MCF 10A (cell line): ENCODE results near the gene PPFIBP1. TPM values are rescaled to one million over a fixed set of nuclear protein-coding genes. Genes with fewer than 3 reads are reported as not detected.

ENCODE experiments used
- BruUV-seq: library from RNA; stranded (reverse); fragments of 400-500 nt; replicated peaks from 2 replicates; lab custom pipeline; 2021; lab: Mats Ljungman, UMichigan
- CTCF ChIA-PET: fragments of 300-600 bp; sonication (Branson Sonifier 250); formaldehyde crosslinking; extraction: SDS; loops from one replicate; lab custom pipeline; 2021; ENCODE audit warnings: antibody characterized with exemption, inconsistent platforms; lab: Yijun Ruan, JAX
- POLR2A ChIA-PET: fragments of 300-600, 350-650 bp; sonication (Branson Sonifier 250); formaldehyde crosslinking; extraction: SDS; loops from one replicate; lab custom pipeline; 2020; ENCODE audit warnings: antibody characterized with exemption, inconsistent platforms; lab: Yijun Ruan, JAX
- DNase-seq: peaks from one replicate; pipeline ENCODE4 v3.0.0-alpha.2; 2018; ENCODE audit not compliant: unreplicated experiment
- H3K27ac Mint-ChIP-seq: one replicate; pipeline ENCODE4 v1.8.0; 2022; ENCODE audit warnings: mild to moderate bottlenecking, low read depth, mixed read lengths; ENCODE audit not compliant: unreplicated experiment
- H3K27me3 Mint-ChIP-seq: one replicate; pipeline ENCODE4 v1.8.0; 2022; ENCODE audit warnings: mixed read lengths; ENCODE audit not compliant: insufficient read depth, unreplicated experiment
- H3K36me3 Mint-ChIP-seq: one replicate; pipeline ENCODE4 v1.8.0; 2022; ENCODE audit warnings: mild to moderate bottlenecking, moderate library complexity, mixed read lengths; ENCODE audit not compliant: insufficient read depth, unreplicated experiment
- H3K4me1 Mint-ChIP-seq: one replicate; pipeline ENCODE4 v1.8.0; 2022; ENCODE audit warnings: mixed read lengths; ENCODE audit not compliant: insufficient read depth, unreplicated experiment
- H3K4me3 Mint-ChIP-seq: one replicate; pipeline ENCODE4 v1.8.0; 2022; ENCODE audit warnings: mild to moderate bottlenecking, moderate library complexity, mixed read lengths; ENCODE audit not compliant: unreplicated experiment
- H3K9me3 Mint-ChIP-seq: one replicate; pipeline ENCODE4 v1.8.0; 2022; ENCODE audit warnings: mixed read lengths; ENCODE audit not compliant: unreplicated experiment
- CTCF ChIP-seq: fragments of 200-600 bp; IDR thresholded peaks from one replicate; pipeline ENCODE4 v1.8.0; 2022; ENCODE audit warnings: antibody characterized with exemption, mild to moderate bottlenecking; ENCODE audit not compliant: unreplicated experiment
- intact Hi-C: fragments of 100-400 bp; cut with micrococcal nuclease; formaldehyde crosslinking; loops from 2 replicates; pipeline ENCODE4 v1.14.1; 2022
- total RNA-seq: library from RNA; stranded (reverse); gene quantifications from 2 replicates; pipeline ENCODE4 v1.2.3, GENCODE V29; 2022

The PPFIBP1 gene
- total RNA-seq, 1 experiment from 2014 or later: 82.6 TPM

- Mint-ChIP-seq H3K27me3 (no peaks in the 10 kb centered on the region), H3K9me3 (no peaks in the 10 kb centered on the region), H3K36me3 (peaks cover 68% of the 10 kb centered on the region), H3K27ac (no peak overlapping the region), H3K4me1 (no peaks in the 10 kb centered on the region), H3K4me3 (no peak overlapping the region)
- intact Hi-C loops: no loop called here
- CTCF ChIA-PET: interaction anchor here (1.1 to 2.2 kb wide), 3 partner anchors 9 to 30 kb away, joined by 3 to 6 read pairs (median 5); no protein-coding TSS in a partner anchor
- POLR2A ChIA-PET: interaction anchor here (0.6 kb wide), 1 partner anchor 736 kb away, joined by 4 read pairs; no protein-coding TSS in a partner anchor
- DNase-seq: no peak
- TF ChIP-seq CTCF: no peak
- no TSS peak for BruUV-seq
Measured at GRCh38 chr12:27672643-27673042, 148.6 kb downstream of the PPFIBP1 start.

GRCh38 chr12:27673101-27673718 lies 149.2 kb downstream of the PPFIBP1 start:
- Mint-ChIP-seq H3K27ac (no peak overlapping the region), H3K4me1 (no peaks in the 10 kb centered on the region), H3K27me3 (no peaks in the 10 kb centered on the region), H3K4me3 (no peak overlapping the region), H3K36me3 (peaks cover 67% of the 10 kb centered on the region), H3K9me3 (no peaks in the 10 kb centered on the region)
- intact Hi-C loops: no loop called here
- no peak for DNase-seq
- no TSS peak for BruUV-seq
- TF ChIP-seq CTCF: no peak
- POLR2A ChIA-PET: interaction anchor here (0.5 to 1.2 kb wide), 2 partner anchors 338 to 863 kb away, joined by 3 read pairs; no protein-coding TSS in a partner anchor
- CTCF ChIA-PET: interaction anchor here (0.6 to 1.4 kb wide), 3 partner anchors 10 to 268 kb away, joined by 3 to 6 read pairs (median 4); no protein-coding TSS in a partner anchor

- TF ChIP-seq CTCF: no peak
- CTCF ChIA-PET: interaction anchor here (0.5 to 0.6 kb wide), 3 partner anchors 13 to 548 kb away, joined by 3 to 4 read pairs (median 3); no protein-coding TSS in a partner anchor
- H3K27me3 Mint-ChIP-seq: no peaks in the 10 kb centered on the region
- BruUV-seq: no TSS peak
- no peaks in the 10 kb centered on the region for H3K4me1 Mint-ChIP-seq
- DNase-seq: no peak
- POLR2A ChIA-PET: no interaction called here
- peaks cover 72% of the 10 kb centered on the region for H3K36me3 Mint-ChIP-seq
- no peaks in the 10 kb centered on the region for H3K9me3 Mint-ChIP-seq
- no peak overlapping the region for H3K27ac Mint-ChIP-seq
- intact Hi-C loops: no loop called here
- H3K4me3 Mint-ChIP-seq: no peak overlapping the region
Measured at GRCh38 chr12:27674989-27675388, 151.0 kb downstream of the PPFIBP1 start.

GRCh38 chr12:27680619-27681018 lies 156.6 kb downstream of the PPFIBP1 start:
- BruUV-seq: no TSS peak
- Mint-ChIP-seq H3K27me3 (no peaks in the 10 kb centered on the region), H3K9me3 (no peaks in the 10 kb centered on the region), H3K36me3 (peaks cover 70% of the 10 kb centered on the region), H3K27ac (no peak overlapping the region), H3K4me3 (no peak overlapping the region), H3K4me1 (no peaks in the 10 kb centered on the region)
- ChIA-PET POLR2A (no interaction called here), CTCF (interaction anchor here (2.5 kb wide), 1 partner anchor 23 kb away, joined by 6 read pairs; no protein-coding TSS in a partner anchor)
- no peak for TF ChIP-seq CTCF
- intact Hi-C loops: no loop called here
- DNase-seq: no peak
